ENCODE data around the gene PPP4R1.

- TF ChIP-seq BHLHE40 (IDR thresholded peaks at IDR 0.05; ENCODE audit: borderline replicate concordance) (no peak), FOXM1 (IDR thresholded peaks at IDR 0.05; ENCODE audit: borderline replicate concordance) (no peak), ZNF384 (IDR thresholded peaks at IDR 0.05) (no peak), ELF4 (IDR thresholded peaks at IDR 0.05) (no peak), TARDBP (IDR thresholded peaks at IDR 0.05) (no peak), HDGF (IDR thresholded peaks at IDR 0.05; ENCODE audit: borderline replicate concordance) (no peak), ARNT (IDR thresholded peaks at IDR 0.05) (no peak)
Observed at GRCh38 chr18:9596843-9597526, 17.4 kb downstream of the PPP4R1 start.

All from HEK293T (cell line).